ENCODE measurements around the gene TRMT61B. TPM values are rescaled to one million over a fixed set of nuclear protein-coding genes. Genes with fewer than 3 reads are reported as not detected.

Gene TRMT61B
- total and polyA plus RNA-seq, 9 of the 15 experiments (the other 6 are each of a cell fraction or from before 2014, with no cell fraction given), result 13.2 to 28.3 (median 19.5) TPM

DNA sequence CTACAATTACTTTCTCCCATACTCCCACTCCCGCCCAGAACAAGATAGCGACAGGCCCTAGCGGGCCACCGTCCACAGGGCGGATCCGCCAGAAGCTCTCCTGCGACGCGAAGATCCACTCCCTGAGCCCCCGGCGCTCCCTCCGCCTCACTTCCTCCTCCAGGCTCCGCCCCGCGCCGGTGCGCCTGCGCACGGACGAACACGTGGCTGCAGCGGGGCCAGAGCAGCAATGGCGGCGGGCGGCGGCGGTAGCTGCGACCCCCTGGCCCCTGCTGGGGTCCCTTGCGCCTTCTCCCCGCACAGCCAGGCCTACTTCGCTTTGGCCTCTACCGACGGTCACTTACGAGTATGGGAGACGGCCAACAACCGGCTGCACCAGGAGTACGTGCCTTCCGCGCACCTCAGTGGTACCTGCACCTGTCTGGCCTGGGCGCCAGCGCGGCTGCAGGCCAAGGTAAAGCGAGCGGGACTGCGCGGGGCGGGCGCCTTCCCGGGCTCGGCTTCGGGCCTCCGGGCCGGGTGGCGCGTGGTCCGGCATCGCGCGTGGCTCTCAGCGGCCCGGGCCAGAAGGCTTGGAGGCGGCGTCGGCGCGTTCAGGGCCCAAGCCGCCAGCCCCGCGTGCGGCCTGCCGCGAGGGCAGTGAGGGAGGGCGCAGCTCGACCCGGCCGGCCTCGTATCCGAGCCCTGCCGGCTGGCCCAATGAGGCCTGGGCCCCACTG, 24.5 kb upstream of the TRMT61B start, which contains the start of gene WDR43 (continued):
- TF ChIP-seq, protein P1, sequence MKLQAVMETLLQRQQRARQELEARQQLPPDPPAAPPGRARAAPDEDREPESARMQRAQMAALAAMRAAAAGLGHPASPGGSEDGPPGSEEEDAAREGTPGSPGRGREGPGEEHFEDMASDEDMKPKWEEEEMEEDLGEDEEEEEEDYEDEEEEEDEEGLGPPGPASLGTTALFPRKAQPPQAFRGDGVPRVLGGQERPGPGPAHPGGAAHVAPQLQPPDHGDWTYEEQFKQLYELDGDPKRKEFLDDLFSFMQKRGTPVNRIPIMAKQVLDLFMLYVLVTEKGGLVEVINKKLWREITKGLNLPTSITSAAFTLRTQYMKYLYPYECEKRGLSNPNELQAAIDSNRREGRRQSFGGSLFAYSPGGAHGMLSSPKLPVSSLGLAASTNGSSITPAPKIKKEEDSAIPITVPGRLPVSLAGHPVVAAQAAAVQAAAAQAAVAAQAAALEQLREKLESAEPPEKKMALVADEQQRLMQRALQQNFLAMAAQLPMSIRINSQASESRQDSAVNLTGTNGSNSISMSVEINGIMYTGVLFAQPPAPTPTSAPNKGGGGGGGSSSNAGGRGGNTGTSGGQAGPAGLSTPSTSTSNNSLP (IDR thresholded peaks at IDR 0.05; ENCODE audit: borderline replicate concordance, low read depth, low read length), result peak; percentile 71; the same call in 1 of the 2 replicates
- TF ChIP-seq, protein P2, sequence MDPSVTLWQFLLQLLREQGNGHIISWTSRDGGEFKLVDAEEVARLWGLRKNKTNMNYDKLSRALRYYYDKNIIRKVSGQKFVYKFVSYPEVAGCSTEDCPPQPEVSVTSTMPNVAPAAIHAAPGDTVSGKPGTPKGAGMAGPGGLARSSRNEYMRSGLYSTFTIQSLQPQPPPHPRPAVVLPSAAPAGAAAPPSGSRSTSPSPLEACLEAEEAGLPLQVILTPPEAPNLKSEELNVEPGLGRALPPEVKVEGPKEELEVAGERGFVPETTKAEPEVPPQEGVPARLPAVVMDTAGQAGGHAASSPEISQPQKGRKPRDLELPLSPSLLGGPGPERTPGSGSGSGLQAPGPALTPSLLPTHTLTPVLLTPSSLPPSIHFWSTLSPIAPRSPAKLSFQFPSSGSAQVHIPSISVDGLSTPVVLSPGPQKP (CRISPR knock-in tag; IDR thresholded peaks at IDR 0.05), result no peak
- TF ChIP-seq TAF1 (IDR thresholded peaks at IDR 0.05; ENCODE audit: control insufficient read depth, extremely low read depth, insufficient read depth, low read length, severe bottlenecking) (peak; percentile 95), TARDBP (IDR thresholded peaks at IDR 0.05) (no peak; the same call in 1 of the 2 replicates), BRD4 (IDR thresholded peaks at IDR 0.05) (peak; percentile 96), ESRRA (IDR thresholded peaks at IDR 0.05; ENCODE audit: borderline replicate concordance, low read depth) (no peak; the same call in 1 of the 2 replicates), ZNF764 (CRISPR knock-in tag; IDR thresholded peaks at IDR 0.05; ENCODE audit: low read depth) (no peak), KAT8 (IDR thresholded peaks at IDR 0.05; ENCODE audit: low read depth) (no peak), MYNN (IDR thresholded peaks at IDR 0.05) (no peak), MYNN (CRISPR knock-in tag; IDR thresholded peaks at IDR 0.05) (no peak), SP1 (CRISPR knock-in tag; IDR thresholded peaks at IDR 0.05) (peak; percentile 92), KDM2B (CRISPR knock-in tag; IDR thresholded peaks at IDR 0.05) (no peak), EHMT2 (IDR thresholded peaks at IDR 0.05) (no peak), FOXA3 (CRISPR knock-in tag; conservative IDR thresholded peaks at IDR 0.05 in 1 of 2, IDR thresholded peaks at IDR 0.05 in 1 of 2) (no peak; a peak in 1 of 4 replicates)
- TF ChIP-seq, protein P3, sequence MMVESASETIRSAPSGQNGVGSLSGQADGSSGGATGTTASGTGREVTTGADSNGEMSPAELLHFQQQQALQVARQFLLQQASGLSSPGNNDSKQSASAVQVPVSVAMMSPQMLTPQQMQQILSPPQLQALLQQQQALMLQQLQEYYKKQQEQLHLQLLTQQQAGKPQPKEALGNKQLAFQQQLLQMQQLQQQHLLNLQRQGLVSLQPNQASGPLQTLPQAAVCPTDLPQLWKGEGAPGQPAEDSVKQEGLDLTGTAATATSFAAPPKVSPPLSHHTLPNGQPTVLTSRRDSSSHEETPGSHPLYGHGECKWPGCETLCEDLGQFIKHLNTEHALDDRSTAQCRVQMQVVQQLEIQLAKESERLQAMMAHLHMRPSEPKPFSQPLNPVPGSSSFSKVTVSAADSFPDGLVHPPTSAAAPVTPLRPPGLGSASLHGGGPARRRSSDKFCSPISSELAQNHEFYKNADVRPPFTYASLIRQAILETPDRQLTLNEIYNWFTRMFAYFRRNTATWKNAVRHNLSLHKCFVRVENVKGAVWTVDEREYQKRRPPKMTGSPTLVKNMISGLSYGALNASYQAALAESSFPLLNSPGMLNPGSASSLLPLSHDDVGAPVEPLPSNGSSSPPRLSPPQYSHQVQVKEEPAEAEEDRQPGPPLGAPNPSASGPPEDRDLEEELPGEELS (CRISPR knock-in tag; IDR thresholded peaks at IDR 0.05; ENCODE audit: borderline replicate concordance), result no peak; the same call in 1 of the 2 replicates
- TF ChIP-seq, protein P4, sequence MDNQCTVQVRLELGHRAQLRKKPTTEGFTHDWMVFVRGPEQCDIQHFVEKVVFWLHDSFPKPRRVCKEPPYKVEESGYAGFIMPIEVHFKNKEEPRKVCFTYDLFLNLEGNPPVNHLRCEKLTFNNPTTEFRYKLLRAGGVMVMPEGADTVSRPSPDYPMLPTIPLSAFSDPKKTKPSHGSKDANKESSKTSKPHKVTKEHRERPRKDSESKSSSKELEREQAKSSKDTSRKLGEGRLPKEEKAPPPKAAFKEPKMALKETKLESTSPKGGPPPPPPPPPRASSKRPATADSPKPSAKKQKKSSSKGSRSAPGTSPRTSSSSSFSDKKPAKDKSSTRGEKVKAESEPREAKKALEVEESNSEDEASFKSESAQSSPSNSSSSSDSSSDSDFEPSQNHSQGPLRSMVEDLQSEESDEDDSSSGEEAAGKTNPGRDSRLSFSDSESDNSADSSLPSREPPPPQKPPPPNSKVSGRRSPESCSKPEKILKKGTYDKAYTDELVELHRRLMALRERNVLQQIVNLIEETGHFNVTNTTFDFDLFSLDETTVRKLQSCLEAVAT (IDR thresholded peaks at IDR 0.05), result no peak
- TF ChIP-seq, protein P5, sequence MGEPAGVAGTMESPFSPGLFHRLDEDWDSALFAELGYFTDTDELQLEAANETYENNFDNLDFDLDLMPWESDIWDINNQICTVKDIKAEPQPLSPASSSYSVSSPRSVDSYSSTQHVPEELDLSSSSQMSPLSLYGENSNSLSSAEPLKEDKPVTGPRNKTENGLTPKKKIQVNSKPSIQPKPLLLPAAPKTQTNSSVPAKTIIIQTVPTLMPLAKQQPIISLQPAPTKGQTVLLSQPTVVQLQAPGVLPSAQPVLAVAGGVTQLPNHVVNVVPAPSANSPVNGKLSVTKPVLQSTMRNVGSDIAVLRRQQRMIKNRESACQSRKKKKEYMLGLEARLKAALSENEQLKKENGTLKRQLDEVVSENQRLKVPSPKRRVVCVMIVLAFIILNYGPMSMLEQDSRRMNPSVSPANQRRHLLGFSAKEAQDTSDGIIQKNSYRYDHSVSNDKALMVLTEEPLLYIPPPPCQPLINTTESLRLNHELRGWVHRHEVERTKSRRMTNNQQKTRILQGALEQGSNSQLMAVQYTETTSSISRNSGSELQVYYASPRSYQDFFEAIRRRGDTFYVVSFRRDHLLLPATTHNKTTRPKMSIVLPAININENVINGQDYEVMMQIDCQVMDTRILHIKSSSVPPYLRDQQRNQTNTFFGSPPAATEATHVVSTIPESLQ (CRISPR knock-in tag; IDR thresholded peaks at IDR 0.05), result no peak
- TF ChIP-seq, protein P6, sequence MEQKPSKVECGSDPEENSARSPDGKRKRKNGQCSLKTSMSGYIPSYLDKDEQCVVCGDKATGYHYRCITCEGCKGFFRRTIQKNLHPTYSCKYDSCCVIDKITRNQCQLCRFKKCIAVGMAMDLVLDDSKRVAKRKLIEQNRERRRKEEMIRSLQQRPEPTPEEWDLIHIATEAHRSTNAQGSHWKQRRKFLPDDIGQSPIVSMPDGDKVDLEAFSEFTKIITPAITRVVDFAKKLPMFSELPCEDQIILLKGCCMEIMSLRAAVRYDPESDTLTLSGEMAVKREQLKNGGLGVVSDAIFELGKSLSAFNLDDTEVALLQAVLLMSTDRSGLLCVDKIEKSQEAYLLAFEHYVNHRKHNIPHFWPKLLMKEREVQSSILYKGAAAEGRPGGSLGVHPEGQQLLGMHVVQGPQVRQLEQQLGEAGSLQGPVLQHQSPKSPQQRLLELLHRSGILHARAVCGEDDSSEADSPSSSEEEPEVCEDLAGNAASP (IDR thresholded peaks at IDR 0.05), result no peak
